BJ (cell line): ENCODE measurements around the gene IL17RA. TPM values are rescaled to one million over a fixed set of nuclear protein-coding genes. Genes with fewer than 3 reads are reported as not detected.

Source experiments
- CTCF ChIA-PET: fragments of 350-600 bp; formaldehyde crosslinking; extraction: SDS; loops from one replicate; lab custom pipeline; 2021; ENCODE audit warnings: antibody characterized with exemption, inconsistent platforms; lab: Yijun Ruan, JAX
- POLR2A ChIA-PET: fragments of 300-600 bp; sonication (Branson Sonifier 250); formaldehyde crosslinking; extraction: SDS; loops from one replicate; lab custom pipeline; 2021; ENCODE audit warnings: antibody characterized with exemption; lab: Charles Lee
- DNase-seq: peaks from one replicate; pipeline ENCODE4 v3.0.0-alpha.2; 2011; ENCODE audit warnings: low read depth
- H3K27me3 ChIP-seq: 2 replicates; pipeline ENCODE4 v1.6.0; 2011; ENCODE audit warnings: low read length; ENCODE audit not compliant: control insufficient read depth, insufficient read depth
- H3K36me3 ChIP-seq: 2 replicates; pipeline ENCODE4 v1.5.1; 2011; ENCODE audit warnings: low read length; ENCODE audit not compliant: control insufficient read depth, insufficient read depth
- H3K4me3 ChIP-seq: 2 replicates; pipeline ENCODE4 v1.5.1; 2011; ENCODE audit warnings: low read depth, mild to moderate bottlenecking, control low read depth, low read length
- CTCF ChIP-seq: IDR thresholded peaks from 2 replicates; pipeline ENCODE4 v1.5.1; 2011; ENCODE audit warnings: low read depth, mild to moderate bottlenecking, control low read depth, inconsistent platforms, low read length, moderate library complexity; ENCODE audit not compliant: insufficient read depth
- polyA plus RNA-seq: library from polyadenylated mRNA; depleted of rRNA; stranded (reverse); fragments of >200 nt; gene quantifications from 2 replicates; pipeline ENCODE4 v1.2.3, GENCODE V29; 2011

IL17RA gene
- polyA plus RNA-seq, 1 experiment: 27.0 TPM

DNA sequence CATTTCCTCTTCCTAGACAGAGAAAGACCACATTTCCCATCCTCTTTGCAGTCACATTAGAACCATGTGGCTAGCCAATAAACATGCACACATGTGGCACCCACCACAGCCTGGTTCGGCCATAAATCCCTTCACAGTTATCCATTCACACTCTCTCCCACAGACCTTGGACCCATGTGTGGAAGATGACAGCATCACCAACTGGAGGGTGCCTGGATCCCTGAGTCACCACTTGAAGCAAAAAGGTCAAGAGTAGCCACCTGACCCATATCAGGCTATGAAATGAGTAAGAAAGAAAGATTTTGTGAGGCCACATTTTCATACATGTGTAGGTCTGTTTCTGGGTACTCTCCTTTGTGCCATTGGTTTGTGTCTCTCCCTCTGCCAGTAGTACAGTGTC, 45.4 kb downstream of the IL17RA start:
- CTCF ChIA-PET: no interaction called here
- POLR2A ChIA-PET: no interaction called here
- no peak for DNase-seq
- Histone ChIP-seq H3K27me3 (no peaks in the 10 kb centered on the region), H3K36me3 (no peaks in the 10 kb centered on the region), H3K4me3 (no peak overlapping the region)
- no peak for TF ChIP-seq CTCF

- CTCF ChIA-PET: interaction anchor here (1.2 kb wide), 1 partner anchor 10 kb away, joined by 4 read pairs; no protein-coding TSS in a partner anchor
- H3K27me3 ChIP-seq: no peaks in the 10 kb centered on the region
- peaks cover 2% of the 10 kb centered on the region; the same call in 1 of the 2 replicates for H3K36me3 ChIP-seq
- no peak for TF ChIP-seq CTCF
- POLR2A ChIA-PET: no interaction called here
- no peak for DNase-seq
- no peak overlapping the region for H3K4me3 ChIP-seq
Observed at GRCh38 chr22:17131686-17132085, 46.9 kb downstream of the IL17RA start.

GRCh38 chr22:17132112-17132511, 47.3 kb downstream of the IL17RA start:
- H3K36me3 ChIP-seq: peaks cover 4% of the 10 kb centered on the region
- no peak for DNase-seq
- no peak for TF ChIP-seq CTCF
- ChIA-PET CTCF (interaction anchor here (0.6 to 1.2 kb wide), 3 partner anchors 10 to 56 kb away, joined by 3 to 4 read pairs (median 4); no protein-coding TSS in a partner anchor), POLR2A (no interaction called here)
- H3K4me3 ChIP-seq: no peak overlapping the region
- no peaks in the 10 kb centered on the region for H3K27me3 ChIP-seq

- no peak for TF ChIP-seq CTCF
- no peak for DNase-seq
- ChIA-PET CTCF (interaction anchor here (1.1 kb wide), 1 partner anchor 57 kb away, joined by 4 read pairs; no protein-coding TSS in a partner anchor), POLR2A (no interaction called here)
- no peaks in the 10 kb centered on the region for H3K27me3 ChIP-seq
- peaks cover 4% of the 10 kb centered on the region for H3K36me3 ChIP-seq
- H3K4me3 ChIP-seq: no peak overlapping the region
Observed at GRCh38 chr22:17133137-17133536, 48.3 kb downstream of the IL17RA start.

- ChIA-PET CTCF (interaction anchor here (0.6 kb wide), 1 partner anchor 43 kb away, joined by 4 read pairs; no protein-coding TSS in a partner anchor), POLR2A (no interaction called here)
- no peaks in the 10 kb centered on the region for H3K27me3 ChIP-seq
- no peak for TF ChIP-seq CTCF
- H3K36me3 ChIP-seq: peaks cover 8% of the 10 kb centered on the region
- no peak overlapping the region for H3K4me3 ChIP-seq
- no peak for DNase-seq
Observed at GRCh38 chr22:17135153-17135760, 50.5 kb downstream of the IL17RA start.
